Inflammatory macrophage treated with lipopolysaccharide for 4 hours (primary cell): ENCODE results near the gene TTC31.

Experiments
- DNase-seq: peaks from one replicate; pipeline ENCODE4 v3.0.0-alpha.2; 2020

Gene TTC31

DNA sequence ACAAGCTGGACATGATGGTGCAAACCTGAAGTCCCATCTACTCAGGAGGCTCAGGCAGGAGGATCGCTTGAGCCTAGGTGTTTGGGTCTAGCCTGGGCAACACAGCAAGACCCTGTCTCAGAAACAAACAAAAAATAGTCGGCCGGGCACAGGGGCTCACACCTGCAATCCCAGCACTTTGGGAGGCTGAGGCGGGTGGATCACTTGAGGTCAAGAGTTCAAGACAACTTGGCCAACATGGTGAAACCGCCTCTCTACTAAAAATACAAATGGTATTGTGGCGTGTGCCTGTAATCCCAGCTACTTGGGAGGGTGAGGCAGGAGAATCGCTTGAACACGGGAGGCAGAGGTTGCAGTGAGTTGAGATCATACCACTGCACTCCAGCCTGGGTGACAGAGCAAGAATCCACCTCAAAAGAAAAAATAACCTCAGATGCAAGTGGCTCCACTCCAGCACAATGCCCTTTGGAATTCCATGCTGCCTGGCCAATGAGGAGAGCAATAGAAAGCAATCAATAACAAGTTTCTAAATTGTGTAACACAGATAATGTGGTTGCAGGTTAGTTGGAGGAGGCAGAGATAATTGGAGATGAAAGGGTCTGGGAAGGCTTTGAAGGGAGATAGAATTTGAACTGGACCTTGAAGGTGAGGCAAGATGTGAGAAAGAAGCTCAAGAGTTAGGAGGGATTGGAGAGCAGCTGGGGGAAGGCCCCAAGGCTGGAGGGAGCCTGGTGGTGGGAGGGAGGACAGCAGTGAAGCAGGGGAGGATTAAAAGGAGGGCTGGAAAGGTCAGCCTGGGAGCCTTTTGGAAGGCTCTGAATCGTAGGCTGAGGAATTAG lies 6.0 kb downstream of the TTC31 start:
- no peak for DNase-seq

DNA sequence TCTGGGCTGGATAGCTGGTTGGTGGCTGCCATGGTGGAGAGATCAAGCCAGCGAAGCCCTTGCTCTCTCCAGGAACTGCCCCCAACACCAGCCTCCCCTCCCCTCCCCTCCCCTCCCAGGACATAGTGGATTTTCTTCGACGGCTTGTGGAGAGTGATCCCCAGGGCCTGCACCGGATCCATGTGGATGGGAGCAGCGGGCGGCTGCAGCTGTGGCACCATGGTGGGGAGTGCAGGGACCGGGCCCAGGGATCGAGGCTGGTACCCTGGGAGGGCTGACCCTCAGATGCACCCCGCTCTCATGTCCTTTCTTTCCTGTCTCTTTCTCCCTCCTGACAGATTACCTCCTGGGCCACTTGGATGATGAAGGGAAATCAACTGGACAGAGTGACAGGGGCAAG lies 7.0 kb downstream of the TTC31 start:
- DNase-seq, result no peak

DNA sequence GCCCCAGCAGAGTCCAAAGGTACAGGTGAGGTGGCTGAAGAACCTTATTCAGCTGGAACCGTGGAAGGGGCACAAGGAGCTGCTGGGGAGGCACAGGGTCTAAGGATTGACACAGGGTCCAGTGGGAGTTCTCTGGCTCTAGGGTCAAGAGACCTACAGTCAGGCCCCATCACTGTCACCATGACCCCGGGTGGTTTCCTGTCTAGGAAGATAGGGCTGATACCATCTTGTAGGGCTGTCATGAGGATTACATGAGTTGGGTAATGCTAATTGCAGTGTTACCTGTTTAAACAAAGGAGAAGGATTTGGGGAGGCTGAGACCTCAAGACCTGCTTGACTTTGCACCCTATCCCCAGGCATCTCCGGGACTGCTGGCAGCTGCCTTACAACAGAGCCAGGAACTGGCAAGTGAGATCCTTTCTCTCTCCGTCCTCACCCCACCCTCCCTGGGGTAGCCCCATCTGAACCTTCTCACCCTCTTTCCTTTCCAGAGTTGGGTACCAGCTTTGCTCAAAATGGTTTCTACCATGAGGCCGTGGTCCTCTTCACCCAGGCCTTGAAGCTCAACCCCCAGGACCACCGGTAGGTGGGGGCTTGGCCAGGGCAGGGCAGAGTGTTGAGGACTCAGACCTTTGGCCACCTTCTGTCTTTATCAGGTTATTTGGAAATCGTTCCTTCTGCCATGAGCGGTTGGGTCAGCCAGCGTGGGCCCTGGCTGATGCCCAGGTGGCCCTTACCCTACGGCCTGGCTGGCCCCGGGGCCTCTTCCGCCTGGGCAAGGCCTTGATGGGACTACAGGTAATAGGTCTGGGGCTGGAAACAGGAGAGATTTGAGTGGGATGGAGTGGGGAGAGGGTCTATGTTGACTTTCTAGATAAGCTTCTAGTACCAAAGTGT lies 9.0 kb downstream of the TTC31 start:
- no peak for DNase-seq

DNA sequence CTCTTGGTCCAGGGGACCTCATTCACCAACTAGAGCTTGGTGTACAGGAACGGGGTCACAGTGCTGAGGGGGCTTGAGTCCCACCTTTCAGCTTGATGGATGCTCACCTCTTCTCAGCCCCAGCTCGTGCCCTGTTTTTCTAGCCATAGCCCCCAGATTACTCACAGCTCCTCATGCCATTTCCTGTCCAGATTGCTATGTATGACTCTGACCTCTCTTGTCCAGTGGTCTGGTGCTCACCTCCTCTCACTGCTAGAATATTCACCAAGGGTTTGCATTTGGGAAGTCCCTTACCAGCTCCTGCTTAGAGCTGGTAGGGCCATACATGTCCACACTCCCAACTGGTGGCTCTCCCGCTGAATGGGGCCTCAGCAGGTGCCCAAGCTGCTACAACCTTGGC lies 10.7 kb downstream of the TTC31 start:
- DNase-seq, result no peak

DNA sequence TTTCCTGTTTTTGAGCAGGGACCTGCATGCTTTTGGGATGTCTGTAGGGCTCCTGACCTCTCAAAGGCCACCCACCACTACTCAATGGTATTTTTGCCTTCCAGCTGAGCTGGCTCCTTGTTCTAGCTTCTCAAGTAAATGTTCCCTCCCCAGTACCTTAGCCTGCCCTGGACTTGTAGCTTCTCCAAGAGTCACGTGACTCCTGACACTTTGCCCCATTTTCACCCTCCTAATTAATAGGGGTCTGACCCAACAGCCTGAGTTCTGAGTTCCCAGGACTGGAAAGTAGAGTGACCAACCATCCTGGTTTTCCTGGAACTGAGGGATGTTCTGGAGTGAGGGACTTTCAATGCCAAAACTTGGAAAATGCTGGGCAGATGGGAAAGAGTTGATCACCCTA lies 12.6 kb downstream of the TTC31 start:
- no peak for DNase-seq

DNA sequence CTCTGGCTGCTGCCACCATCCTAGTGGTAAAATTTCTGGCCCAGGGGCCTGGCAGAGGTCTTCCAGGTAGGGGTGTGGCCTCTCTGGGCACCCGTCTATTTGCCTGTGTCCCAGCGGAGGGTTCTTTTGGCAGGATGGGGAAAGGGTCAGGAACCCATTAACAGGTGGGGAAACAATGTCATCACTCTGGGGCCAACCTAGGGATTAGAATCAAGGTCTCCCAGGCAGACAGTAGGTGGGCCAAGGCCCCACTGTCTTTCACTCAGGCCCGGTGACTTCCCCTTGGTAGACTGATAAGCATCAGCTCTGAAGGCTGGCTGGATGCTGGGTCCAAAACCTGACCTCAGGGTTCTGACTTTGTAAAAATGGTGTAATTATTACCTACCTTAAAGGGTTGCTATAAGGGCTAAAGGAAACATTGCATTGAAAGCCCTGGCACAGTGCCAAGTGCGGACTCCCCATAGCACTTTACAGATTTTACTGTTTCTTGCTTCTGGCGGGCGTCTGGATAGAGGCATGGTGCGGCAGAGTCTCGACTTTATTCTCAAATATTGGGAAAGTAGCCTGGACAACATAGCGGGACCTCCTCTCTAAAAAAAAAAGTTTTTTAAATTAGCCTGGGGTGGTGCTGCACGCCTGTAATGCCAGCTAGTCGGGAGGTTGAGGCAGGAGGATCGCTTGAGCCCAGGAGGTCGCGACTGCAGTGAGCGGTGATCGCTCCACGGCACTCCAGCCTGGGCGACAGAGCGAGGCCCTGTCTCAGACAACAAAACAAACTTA lies 14.3 kb downstream of the TTC31 start:
- DNase-seq, result no peak

DNA sequence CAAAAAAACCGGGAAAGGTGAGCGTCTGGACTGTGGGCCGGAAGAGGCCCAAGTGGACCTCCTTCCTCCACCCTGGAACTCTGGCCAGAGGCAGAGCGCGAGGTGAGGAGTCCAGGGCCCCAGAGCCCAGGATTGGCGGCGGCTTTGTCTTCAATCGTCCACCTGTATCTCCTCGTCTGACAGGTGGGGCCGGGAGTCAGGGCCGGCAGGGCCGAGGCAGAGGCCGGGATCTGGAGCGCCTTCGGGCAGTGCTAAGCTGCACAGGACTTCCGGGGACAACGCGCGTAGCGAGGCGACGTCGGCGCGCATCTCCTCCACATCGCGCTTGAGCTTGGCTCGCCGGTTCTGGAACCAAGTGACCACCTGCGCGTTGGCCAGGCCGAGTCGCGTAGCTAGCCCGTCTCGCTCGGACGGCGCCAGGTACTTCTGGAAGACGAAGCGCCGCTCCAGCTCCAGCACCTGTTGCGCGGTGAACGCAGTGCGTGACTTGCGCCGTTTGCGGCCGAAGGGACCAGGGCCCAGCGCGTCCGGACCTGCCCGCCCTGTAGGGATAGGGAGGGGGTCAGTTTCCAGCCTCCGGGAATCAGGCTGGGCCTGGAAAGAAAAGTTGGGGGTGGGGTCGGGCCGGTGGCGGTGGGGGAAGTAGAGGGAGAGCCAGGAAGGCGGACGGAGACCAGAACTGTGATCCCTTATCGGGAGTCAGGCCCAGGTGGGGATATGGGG lies 15.1 kb downstream of the TTC31 start:
- peak; percentile 36 for DNase-seq

DNA sequence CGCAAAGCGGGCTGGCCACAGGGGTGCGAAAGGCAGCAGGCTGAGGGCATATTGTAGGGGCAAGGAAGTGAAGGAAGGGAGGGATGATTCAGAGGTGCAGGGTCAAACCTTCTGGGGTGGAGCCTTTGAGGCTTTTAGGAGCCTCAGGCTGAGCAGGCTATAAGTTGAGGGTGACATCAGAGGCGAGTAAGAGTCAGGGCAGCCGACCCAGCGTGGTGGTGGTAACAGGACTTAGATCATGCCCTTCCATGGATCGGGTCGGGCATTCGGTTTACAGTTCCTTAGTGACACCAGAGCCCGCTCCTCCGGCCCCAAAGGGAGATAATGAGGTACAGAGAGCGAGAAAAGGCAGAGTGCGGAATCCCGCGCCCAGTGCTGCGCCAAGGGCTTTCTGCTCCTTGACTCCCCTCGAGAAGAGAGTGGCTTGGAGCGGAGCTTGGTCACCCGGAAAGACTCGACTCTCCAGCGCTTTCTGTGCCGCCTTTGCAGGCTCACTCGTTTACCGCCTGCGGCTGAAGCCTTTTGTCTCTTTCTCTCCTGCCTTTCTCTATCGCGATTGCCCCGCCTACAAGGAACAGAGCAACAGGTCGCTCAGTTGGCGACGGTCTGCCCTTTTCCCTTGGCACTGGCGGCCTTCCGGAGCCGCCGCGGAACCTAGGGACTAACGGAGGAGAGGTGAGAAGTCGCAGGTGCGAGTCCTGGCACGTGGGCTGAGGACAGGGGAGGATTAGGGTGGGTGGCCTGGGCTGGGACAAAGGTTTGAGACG lies 15.8 kb downstream of the TTC31 start:
- peak; percentile 52 for DNase-seq

DNA sequence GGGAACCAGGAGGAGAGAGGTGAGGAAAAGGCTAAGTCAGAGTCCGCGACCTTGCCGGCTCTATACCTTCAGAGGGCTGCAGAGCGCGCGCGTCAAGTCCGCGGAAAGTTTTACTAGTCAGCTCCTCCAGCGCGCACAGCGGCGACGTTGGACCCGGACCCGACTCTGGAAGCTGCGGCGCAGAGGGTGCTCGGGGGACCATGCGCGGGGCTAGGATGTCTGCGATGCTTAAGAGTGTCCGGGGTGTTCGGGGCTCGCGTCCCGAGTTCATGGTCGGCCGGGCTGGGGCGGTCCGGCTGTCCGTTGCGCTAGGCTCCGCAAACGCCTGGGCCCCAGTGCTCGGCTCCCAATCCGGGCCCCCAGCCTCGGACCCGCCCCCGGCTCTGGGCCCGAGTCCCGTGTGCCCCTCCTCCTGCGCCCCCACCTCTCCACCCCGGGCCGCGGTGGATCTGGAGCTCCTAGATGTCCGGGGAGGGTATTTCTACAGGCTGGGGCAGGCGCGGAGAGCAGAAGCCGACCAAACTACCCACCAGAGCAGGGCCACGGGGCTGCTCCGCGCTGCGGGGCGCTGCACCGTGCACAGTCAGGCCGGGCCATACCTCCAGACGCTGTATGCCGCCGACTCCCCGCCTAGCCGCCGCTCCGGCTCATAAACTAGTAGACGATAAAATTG lies 16.5 kb downstream of the TTC31 start, which contains the start of gene LBX2:
Gene LBX2, minus strand, starts transcription at position 337 of the 673 bp plus-strand sequence. Its CDS starts 66 bp downstream, at position 271.
- no peak for DNase-seq

DNA sequence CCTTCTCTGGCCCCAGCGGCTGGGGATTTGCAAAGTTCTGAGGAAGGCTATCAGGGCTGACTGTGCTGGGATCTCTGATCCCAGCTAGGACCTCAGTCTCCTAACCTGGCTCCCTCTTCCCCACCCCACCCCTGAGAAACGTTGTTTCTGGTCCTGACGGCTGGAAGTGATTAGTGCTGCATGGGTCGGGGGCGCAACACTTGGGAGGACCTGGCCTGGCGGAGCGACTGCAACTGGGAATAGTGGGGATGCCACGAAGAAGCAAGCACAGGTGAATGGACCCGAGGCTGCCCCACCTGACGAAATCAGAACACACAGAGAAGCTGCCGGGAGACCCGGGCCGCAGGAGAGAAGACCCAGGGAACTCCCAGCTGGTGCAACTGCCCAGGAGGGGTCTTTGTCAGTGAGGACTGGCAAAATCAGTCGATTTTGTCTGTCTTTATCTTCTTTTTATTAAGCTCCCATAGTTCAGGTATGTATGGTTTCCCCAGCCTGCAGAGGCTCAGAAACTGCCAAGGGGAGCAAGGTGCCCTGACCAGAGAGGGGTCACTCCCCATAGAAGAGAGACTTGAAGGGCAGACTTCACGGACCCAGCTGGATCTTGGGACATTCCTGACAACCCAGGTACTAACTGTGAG lies 17.2 kb downstream of the TTC31 start:
- no peak for DNase-seq

DNA sequence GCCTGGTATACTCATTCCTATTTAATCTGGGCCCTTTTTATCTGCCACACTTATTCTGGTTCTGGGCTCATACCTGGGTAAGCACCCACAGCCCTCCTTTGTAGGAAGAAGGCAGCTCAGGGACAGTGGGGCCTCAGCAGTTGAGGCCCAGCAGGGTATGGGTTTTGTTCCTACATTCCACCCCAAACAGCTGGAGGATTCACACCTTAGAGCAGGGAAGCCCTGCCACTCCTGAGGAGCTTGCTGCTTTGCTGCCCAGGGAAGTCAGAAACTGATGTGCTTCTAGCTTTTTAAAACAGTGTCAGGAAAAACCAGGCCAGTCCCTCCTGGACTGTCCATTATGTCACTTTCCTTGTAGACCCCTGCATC lies 17.7 kb downstream of the TTC31 start:
- no peak for DNase-seq

DNA sequence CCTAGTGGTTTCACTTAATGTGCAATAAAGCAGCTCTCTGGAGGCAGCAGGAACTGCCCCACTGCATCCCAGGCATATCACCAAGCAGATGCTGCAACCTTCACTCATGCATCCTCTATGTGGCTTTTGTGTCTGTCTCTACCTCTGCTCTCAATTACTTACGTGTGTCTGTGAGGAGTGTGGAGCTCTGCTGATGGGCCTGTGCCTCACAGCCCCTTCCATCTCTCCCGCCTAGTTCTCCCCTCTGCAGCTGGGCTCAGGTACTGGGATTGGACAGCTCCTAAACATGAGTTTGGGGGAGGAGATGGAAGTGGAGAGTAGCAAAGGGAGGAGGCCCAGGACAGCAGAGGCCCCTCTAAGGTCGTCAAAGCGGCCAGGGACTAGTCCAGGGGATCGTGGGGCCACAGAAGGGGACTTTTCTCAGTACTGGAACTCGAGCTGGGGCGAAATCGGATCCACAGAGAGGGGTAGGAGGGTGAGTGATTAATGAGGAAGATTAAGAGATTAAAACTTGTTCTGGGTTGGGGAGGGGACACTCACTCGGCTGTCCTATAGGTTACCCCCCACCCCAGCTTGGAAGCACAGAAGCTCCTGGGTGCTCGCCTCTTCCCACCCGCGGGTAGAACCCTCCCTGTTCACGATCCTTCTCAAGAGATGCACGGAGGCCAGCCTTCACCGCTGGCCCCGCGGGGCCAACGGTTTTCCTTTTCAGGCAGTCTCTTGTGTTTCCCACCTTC lies 18.6 kb downstream of the TTC31 start:
- DNase-seq, result no peak

DNA sequence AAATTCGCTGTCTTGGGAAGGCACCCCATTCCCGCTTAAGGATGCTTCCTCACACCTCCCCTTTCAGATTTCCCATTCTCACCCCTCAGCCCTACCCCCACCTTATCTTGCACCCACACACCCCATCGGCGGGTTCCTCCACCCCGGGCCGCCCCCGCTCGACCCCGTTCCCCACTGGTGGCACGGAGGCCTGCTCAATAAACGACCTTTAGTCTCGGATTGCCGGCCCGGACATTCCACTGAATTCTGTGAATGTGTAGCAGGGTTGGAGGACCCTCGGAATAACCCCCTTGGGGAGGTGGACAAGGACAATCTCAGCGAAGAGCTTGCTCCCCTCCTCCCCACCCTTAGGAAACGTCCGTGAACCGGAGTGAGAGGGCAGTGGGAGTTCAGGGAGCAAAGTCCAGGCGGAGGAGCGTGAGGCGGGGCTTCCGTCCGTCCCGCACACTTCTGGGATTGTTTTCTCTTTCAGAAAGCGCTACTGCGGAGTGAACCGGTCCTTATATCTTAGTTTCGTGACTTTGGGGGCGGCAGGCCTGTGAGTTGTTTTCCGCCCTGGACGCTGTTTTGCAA lies 19.4 kb downstream of the TTC31 start:
- peak; percentile 46 for DNase-seq

DNA sequence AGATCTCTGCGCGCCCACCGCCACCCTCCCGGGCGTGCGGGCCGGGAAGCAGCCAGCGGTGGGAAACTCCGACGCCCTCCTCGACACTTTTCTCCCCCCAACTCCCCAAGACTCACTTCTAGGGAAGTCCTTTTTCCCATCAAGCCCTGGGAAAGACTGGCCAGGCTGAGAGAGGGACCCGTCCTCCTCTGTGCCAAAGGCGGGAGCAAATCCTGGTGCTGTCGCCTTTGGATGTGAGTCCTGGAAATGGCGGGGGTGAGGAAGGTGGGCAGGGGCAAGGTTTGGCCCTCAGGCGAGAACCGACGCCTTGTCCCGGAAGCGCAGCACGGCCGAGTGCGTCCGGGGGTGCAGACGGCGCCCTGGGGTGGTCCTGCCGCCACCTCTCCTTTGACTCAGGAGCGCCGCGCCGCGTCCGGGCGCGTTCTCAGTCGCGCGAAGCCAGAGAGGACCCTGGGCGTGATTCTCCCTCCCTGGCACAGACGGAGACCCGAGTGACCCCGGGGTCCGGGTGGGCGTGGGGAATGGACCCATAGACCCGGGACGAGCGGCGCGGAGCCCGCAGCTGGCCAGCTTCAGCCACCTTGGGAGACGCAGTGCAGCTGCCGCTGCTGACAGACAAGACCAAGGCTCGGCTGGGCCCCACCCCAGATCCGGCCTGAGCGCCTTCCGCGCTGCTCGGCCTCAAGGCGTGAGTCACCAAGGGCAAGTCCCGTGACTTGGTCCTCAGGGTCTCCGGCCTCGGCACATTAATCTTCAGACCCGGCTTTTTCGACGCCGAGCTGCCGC lies 20.0 kb downstream of the TTC31 start:
- peak; percentile 83 for DNase-seq

DNA sequence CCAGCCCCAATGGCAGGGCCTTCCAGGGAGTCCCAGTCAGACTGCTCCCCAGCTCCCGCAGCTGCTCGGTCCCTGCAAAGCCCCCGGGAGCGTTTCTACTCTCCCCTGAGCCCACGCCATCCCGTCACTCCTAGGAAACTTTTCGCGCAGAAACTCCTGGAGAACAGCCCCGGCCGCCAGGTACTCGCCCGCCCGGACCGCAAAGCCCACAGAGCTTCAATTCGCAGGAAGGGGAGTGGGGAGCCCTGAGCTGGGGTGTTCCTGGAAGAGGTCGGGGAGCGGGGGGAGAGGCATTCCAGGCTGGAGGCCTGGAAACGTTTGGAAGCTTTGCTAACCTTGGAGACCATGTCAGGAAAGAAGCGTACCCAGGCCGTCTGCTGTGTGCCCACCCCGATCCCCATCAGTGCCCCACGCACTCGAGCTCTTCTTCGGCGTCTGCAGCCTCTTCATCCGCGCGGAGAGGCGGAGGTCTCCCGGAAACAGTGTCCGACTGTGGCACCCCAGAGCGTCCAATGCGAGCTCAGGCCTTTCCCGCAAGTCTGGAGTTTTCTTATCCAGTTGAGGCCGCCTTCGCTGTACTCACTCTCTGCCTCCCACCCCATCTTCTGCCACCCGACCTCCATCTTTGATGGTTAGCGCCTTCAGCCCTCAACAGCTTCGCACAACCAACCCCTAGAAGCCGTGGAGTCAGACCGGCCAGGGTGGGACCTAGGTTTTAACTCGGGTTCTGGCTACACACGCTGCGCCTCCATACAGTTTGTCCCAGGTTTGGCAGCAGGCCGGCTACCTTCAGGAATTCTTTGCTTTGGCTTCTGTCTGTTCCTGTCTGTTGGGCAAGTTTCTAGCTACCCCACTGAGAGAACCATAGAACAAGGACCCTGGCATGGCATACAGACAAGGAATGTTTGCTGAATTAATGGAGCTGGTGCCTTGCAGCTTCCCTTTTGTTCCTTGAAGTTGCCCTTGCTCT lies 20.9 kb downstream of the TTC31 start:
- no peak for DNase-seq

DNA sequence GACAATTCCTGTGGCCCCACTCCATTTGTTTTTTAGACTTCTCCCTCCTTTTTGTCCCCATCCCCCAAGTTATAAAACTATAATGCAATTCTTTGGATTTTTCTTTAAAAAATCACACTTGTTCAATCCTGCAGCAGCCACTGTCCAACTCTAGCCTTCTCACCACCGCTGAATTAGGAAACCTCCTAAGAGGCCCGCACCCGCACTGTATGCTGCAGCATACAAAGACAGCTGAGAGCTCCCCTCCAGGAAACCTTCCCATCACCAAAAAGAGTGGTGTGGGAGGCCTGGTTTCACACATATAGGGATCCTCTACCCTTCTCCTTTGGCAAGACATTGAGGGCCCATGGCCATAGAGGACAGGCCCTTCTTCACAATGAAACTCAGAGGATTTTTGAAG lies 21.7 kb downstream of the TTC31 start:
- no peak for DNase-seq
